HepG2 (cell line): ENCODE measurements around the gene DNAJC5. TPM values are rescaled to one million over a fixed set of nuclear protein-coding genes. Genes with fewer than 3 reads are reported as not detected.

Experiments used
- ARNTL ChIP-seq: sonication (generic); formaldehyde crosslinking; IDR thresholded peaks from 2 replicates; pipeline ENCODE4 v1.4.0; 2020; ENCODE audit warnings: mild to moderate bottlenecking, missing genetic modification reagents
- BHLHE40 ChIP-seq: IDR thresholded peaks from 2 replicates; pipeline ENCODE4 v1.6.1; 2011; ENCODE audit warnings: low read length, improper control_type of control experiment
- MATR3 ChIP-seq: sonication (generic); formaldehyde crosslinking; IDR thresholded peaks from 2 replicates; pipeline ENCODE4 v1.4.0; 2020; ENCODE audit warnings: missing genetic modification reagents
- MBNL3 ChIP-seq: fragments of 250-450 bp; sonication (Bioruptor Pico); conservative IDR thresholded peaks from 2 replicates; pipeline ENCODE4 v1.8.0; 2022; ENCODE audit warnings: mild to moderate bottlenecking, inconsistent platforms
- RAD51 ChIP-seq: fragments of 450-650 bp; IDR thresholded peaks from 2 replicates; pipeline ENCODE4 v1.6.1; 2016; ENCODE audit warnings: borderline replicate concordance
- SP1 ChIP-seq, 2 experiments: fragments of 450-650 bp in 1 of 2; sonication (generic) in 1 of 2; formaldehyde crosslinking in 1 of 2; IDR thresholded peaks; 2 replicates each; pipeline versions ENCODE4 v1.4.0 to v1.6.1; 2016 to 2020; ENCODE audit warnings: missing genetic modification reagents in 1 of 2
- STAG1 ChIP-seq: sonication (generic); formaldehyde crosslinking; IDR thresholded peaks from 2 replicates; pipeline ENCODE4 v1.4.0; 2020; ENCODE audit warnings: missing genetic modification reagents
- THYN1 ChIP-seq: sonication (generic); formaldehyde crosslinking; IDR thresholded peaks from 2 replicates; pipeline ENCODE4 v1.8.1; 2023; ENCODE audit warnings: low read depth, mild to moderate bottlenecking, moderate library complexity, missing genetic modification reagents, borderline replicate concordance
- ZBTB38 ChIP-seq: sonication (generic); formaldehyde crosslinking; IDR thresholded peaks from 2 replicates; pipeline ENCODE4 v1.5.1; 2020; ENCODE audit warnings: mild to moderate bottlenecking, missing genetic modification reagents
- ZNF383 ChIP-seq: sonication (generic); formaldehyde crosslinking; IDR thresholded peaks from 2 replicates; pipeline ENCODE4 v1.4.0; 2020; ENCODE audit warnings: missing genetic modification reagents, mild to moderate bottlenecking, borderline replicate concordance
- ZNF569 ChIP-seq: sonication (generic); formaldehyde crosslinking; IDR thresholded peaks from 2 replicates; pipeline ENCODE4 v1.5.0; 2020; ENCODE audit warnings: mild to moderate bottlenecking, missing genetic modification reagents, moderate library complexity, borderline replicate concordance
- polyA plus RNA-seq, 8 experiments: library from polyadenylated mRNA; depleted of rRNA in 3 of 8; stranded (reverse) in 7 of 8; unstranded in 1 of 8; fragments of >200 nt; fragmentation: Illumina TruSeq in 4 of 8; extraction: Trizol in 4 of 8; gene quantifications; 2 replicates each; pipeline versions ENCODE4 v1.2.1 to v1.2.3, GENCODE V29; 2011 to 2016; ENCODE audit warnings: low read depth in 4 of 8, missing spikeins in 1 of 8, mixed read lengths in 1 of 8; ENCODE audit not compliant: insufficient read depth in 1 of 8
- total RNA-seq, 5 experiments: library from RNA; depleted of rRNA; stranded (reverse); fragments of >200 nt; fragmentation: Illumina TruSeq; extraction: Trizol; gene quantifications; 2 replicates each; pipeline ENCODE4 v1.2.3, GENCODE V29; 2016; ENCODE audit warnings: low read depth in 1 of 5
- TF ChIP-seq, protein P1 (sequence below): sonication (generic); formaldehyde crosslinking; IDR thresholded peaks from 2 replicates; pipeline ENCODE4 v1.4.0; 2020; ENCODE audit warnings: missing genetic modification reagents
- TF ChIP-seq, protein P2 (sequence below): sonication (generic); formaldehyde crosslinking; IDR thresholded peaks from 2 replicates; pipeline ENCODE4 v1.4.0; 2020; ENCODE audit warnings: missing genetic modification reagents
- TF ChIP-seq, protein P3 (sequence below): sonication (generic); formaldehyde crosslinking; IDR thresholded peaks from 2 replicates; pipeline ENCODE4 v1.8.1; 2022; ENCODE audit warnings: mild to moderate bottlenecking, missing genetic modification reagents
- TF ChIP-seq, protein P4 (sequence below): sonication (generic); formaldehyde crosslinking; IDR thresholded peaks from 2 replicates; pipeline ENCODE4 v1.8.1; 2023; ENCODE audit warnings: mild to moderate bottlenecking, missing genetic modification reagents, borderline replicate concordance
- TF ChIP-seq, protein P5 (sequence below): sonication (generic); formaldehyde crosslinking; IDR thresholded peaks from 2 replicates; pipeline ENCODE4 v1.5.0; 2020; ENCODE audit warnings: mild to moderate bottlenecking, missing genetic modification reagents, moderate library complexity
- TF ChIP-seq, protein P6 (sequence below): sonication (generic); formaldehyde crosslinking; IDR thresholded peaks from 2 replicates; pipeline ENCODE4 v1.4.0; 2020; ENCODE audit warnings: mild to moderate bottlenecking, missing genetic modification reagents
- TF ChIP-seq, protein P7 (sequence below): sonication (generic); formaldehyde crosslinking; conservative IDR thresholded peaks from 2 replicates; pipeline ENCODE4 v1.8.0; 2022; ENCODE audit warnings: low read depth, missing genetic modification reagents
- TF ChIP-seq, protein P8 (sequence below): IDR thresholded peaks from 2 replicates; pipeline ENCODE4 v1.6.1; 2016; ENCODE audit warnings: low read depth, control low read depth

DNAJC5 gene
- total and polyA plus RNA-seq, 2 of the 13 experiments (the other 11 are each of a cell fraction or from before 2014, with no cell fraction given) = 42.8 to 64.5 TPM

DNA sequence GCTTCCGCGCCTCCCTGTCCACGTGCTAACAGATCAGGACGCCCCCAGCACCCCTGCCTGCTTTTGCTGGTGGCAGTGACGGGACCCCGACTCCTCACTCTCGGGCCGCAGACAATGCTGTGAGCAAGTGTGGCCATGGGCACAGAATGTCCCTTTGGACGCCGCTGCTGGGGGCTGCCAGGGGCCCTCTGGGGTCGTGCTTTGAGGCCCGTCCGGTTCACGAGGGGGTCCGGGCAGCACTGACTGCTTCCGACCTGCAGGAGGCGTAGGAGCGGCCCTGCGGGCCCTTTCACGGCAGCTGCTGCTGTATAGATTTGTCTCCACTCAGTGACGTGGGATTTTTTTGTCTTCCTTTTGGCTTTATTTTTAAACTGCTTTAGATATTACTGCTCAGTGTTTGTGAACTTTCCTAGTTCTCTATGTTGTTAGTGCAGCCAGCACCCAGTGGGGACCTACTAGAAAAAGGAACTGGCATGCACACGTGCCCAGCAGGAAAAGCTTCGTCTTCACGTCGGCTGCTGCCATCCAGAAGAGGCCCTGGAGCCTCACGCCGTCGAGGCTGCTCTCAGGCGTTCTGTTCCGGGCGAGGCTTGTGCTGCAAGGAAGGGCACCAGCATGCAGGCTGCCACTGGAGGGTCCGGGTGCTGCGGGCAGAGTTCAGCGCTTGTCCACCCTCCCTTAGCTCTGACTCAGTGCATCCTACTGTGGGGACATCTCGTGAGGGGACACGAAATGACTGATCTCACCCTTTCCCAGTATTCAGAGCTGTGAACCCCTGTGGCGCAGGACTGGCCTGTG is 39.5 kb downstream of the DNAJC5 start (continued):
- TF ChIP-seq, protein P1, sequence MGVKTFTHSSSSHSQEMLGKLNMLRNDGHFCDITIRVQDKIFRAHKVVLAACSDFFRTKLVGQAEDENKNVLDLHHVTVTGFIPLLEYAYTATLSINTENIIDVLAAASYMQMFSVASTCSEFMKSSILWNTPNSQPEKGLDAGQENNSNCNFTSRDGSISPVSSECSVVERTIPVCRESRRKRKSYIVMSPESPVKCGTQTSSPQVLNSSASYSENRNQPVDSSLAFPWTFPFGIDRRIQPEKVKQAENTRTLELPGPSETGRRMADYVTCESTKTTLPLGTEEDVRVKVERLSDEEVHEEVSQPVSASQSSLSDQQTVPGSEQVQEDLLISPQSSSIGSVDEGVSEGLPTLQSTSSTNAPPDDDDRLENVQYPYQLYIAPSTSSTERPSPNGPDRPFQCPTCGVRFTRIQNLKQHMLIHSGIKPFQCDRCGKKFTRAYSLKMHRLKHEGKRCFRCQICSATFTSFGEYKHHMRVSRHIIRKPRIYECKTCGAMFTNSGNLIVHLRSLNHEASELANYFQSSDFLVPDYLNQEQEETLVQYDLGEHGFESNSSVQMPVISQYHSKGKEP (CRISPR knock-in tag) = no peak
- TF ChIP-seq BHLHE40 (no peak), ARNTL (CRISPR knock-in tag) (no peak), THYN1 (no peak), ZNF569 (CRISPR knock-in tag) (no peak), SP1 (IDR thresholded peaks at IDR 0.05) (no peak), SP1 (CRISPR knock-in tag; IDR thresholded peaks at IDR 0.05) (no peak), RAD51 (no peak), ZBTB38 (CRISPR knock-in tag) (peak; percentile 13; the same call in 1 of the 2 replicates), ZNF383 (CRISPR knock-in tag) (no peak), STAG1 (CRISPR knock-in tag) (no peak; the same call in 1 of the 2 replicates), MBNL3 (no peak), MATR3 (CRISPR knock-in tag) (no peak)
- TF ChIP-seq, protein P2, sequence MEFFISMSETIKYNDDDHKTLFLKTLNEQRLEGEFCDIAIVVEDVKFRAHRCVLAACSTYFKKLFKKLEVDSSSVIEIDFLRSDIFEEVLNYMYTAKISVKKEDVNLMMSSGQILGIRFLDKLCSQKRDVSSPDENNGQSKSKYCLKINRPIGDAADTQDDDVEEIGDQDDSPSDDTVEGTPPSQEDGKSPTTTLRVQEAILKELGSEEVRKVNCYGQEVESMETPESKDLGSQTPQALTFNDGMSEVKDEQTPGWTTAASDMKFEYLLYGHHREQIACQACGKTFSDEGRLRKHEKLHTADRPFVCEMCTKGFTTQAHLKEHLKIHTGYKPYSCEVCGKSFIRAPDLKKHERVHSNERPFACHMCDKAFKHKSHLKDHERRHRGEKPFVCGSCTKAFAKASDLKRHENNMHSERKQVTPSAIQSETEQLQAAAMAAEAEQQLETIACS (CRISPR knock-in tag) = 0 out of 2 replicates have a peak, but pooled peaks have one; percentile 10
- TF ChIP-seq, protein P3, sequence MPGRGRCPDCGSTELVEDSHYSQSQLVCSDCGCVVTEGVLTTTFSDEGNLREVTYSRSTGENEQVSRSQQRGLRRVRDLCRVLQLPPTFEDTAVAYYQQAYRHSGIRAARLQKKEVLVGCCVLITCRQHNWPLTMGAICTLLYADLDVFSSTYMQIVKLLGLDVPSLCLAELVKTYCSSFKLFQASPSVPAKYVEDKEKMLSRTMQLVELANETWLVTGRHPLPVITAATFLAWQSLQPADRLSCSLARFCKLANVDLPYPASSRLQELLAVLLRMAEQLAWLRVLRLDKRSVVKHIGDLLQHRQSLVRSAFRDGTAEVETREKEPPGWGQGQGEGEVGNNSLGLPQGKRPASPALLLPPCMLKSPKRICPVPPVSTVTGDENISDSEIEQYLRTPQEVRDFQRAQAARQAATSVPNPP (CRISPR knock-in tag) = no peak
- TF ChIP-seq, protein P4, sequence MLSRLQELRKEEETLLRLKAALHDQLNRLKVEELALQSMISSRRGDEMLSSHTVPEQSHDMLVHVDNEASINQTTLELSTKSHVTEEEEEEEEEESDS (CRISPR knock-in tag) = no peak
- TF ChIP-seq, protein P5, sequence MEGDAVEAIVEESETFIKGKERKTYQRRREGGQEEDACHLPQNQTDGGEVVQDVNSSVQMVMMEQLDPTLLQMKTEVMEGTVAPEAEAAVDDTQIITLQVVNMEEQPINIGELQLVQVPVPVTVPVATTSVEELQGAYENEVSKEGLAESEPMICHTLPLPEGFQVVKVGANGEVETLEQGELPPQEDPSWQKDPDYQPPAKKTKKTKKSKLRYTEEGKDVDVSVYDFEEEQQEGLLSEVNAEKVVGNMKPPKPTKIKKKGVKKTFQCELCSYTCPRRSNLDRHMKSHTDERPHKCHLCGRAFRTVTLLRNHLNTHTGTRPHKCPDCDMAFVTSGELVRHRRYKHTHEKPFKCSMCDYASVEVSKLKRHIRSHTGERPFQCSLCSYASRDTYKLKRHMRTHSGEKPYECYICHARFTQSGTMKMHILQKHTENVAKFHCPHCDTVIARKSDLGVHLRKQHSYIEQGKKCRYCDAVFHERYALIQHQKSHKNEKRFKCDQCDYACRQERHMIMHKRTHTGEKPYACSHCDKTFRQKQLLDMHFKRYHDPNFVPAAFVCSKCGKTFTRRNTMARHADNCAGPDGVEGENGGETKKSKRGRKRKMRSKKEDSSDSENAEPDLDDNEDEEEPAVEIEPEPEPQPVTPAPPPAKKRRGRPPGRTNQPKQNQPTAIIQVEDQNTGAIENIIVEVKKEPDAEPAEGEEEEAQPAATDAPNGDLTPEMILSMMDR (CRISPR knock-in tag) = peak; percentile 63
- TF ChIP-seq, protein P6, sequence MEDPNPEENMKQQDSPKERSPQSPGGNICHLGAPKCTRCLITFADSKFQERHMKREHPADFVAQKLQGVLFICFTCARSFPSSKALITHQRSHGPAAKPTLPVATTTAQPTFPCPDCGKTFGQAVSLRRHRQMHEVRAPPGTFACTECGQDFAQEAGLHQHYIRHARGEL (CRISPR knock-in tag) = no peak
- TF ChIP-seq, protein P7, sequence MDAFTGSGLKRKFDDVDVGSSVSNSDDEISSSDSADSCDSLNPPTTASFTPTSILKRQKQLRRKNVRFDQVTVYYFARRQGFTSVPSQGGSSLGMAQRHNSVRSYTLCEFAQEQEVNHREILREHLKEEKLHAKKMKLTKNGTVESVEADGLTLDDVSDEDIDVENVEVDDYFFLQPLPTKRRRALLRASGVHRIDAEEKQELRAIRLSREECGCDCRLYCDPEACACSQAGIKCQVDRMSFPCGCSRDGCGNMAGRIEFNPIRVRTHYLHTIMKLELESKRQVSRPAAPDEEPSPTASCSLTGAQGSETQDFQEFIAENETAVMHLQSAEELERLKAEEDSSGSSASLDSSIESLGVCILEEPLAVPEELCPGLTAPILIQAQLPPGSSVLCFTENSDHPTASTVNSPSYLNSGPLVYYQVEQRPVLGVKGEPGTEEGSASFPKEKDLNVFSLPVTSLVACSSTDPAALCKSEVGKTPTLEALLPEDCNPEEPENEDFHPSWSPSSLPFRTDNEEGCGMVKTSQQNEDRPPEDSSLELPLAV (CRISPR knock-in tag) = no peak
- TF ChIP-seq, protein P8, sequence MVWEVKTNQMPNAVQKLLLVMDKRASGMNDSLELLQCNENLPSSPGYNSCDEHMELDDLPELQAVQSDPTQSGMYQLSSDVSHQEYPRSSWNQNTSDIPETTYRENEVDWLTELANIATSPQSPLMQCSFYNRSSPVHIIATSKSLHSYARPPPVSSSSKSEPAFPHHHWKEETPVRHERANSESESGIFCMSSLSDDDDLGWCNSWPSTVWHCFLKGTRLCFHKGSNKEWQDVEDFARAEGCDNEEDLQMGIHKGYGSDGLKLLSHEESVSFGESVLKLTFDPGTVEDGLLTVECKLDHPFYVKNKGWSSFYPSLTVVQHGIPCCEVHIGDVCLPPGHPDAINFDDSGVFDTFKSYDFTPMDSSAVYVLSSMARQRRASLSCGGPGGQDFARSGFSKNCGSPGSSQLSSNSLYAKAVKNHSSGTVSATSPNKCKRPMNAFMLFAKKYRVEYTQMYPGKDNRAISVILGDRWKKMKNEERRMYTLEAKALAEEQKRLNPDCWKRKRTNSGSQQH = no peak
